Endothelial cell (in vitro differentiated cells): ENCODE measurements around the gene PVRIG. TPM values are rescaled to one million over a fixed set of nuclear protein-coding genes. Genes with fewer than 3 reads are reported as not detected.
"Not testable (repeated sequence)": the region's sequence is repeated elsewhere in the genome, so short reads cannot be mapped to it uniquely, and the experiment has no call there.

Experiments used
- DNase-seq: peaks from one replicate; pipeline ENCODE4 v3.0.0; 2021; ENCODE audit warnings: low spot score
- H3K27ac Mint-ChIP-seq: one replicate; pipeline ENCODE4 v1.8.0; 2021; ENCODE audit warnings: mixed read lengths, inconsistent platforms; ENCODE audit not compliant: unreplicated experiment
- H3K27me3 Mint-ChIP-seq: one replicate; pipeline ENCODE4 v1.8.0; 2021; ENCODE audit warnings: mild to moderate bottlenecking, moderate library complexity, mixed read lengths, inconsistent platforms; ENCODE audit not compliant: unreplicated experiment
- H3K36me3 Mint-ChIP-seq: one replicate; pipeline ENCODE4 v1.8.0; 2021; ENCODE audit warnings: mild to moderate bottlenecking, low read depth, mixed read lengths, inconsistent platforms; ENCODE audit not compliant: unreplicated experiment
- H3K4me1 Mint-ChIP-seq: one replicate; pipeline ENCODE4 v1.8.0; 2021; ENCODE audit warnings: mild to moderate bottlenecking, mixed read lengths, inconsistent platforms; ENCODE audit not compliant: unreplicated experiment
- H3K4me3 Mint-ChIP-seq: one replicate; pipeline ENCODE4 v1.8.0; 2021; ENCODE audit warnings: mild to moderate bottlenecking, mixed read lengths, inconsistent platforms; ENCODE audit not compliant: unreplicated experiment
- H3K9me3 Mint-ChIP-seq: one replicate; pipeline ENCODE4 v1.8.0; 2021; ENCODE audit warnings: mixed read lengths, inconsistent platforms; ENCODE audit not compliant: unreplicated experiment
- CTCF ChIP-seq: fragments of 200-600 bp; sonication (generic); IDR thresholded peaks from one replicate; pipeline ENCODE4 v1.5.0; 2021; ENCODE audit warnings: antibody characterized with exemption; ENCODE audit not compliant: unreplicated experiment
- total RNA-seq: library from RNA; stranded (reverse); fragmentation: NEBNext Ultra II Directional; extraction: Animal tissue kit (Norgen Biotek cat#: 25700); gene quantifications from one replicate; pipeline ENCODE4 v1.2.1, GENCODE V29; 2021; ENCODE audit not compliant: unreplicated experiment

The PVRIG gene
- total RNA-seq, 1 donor from 2014 or later, result not detected

- Mint-ChIP-seq H3K4me3 (no peak overlapping the region), H3K27ac (no peak overlapping the region), H3K9me3 (no peaks in the 10 kb centered on the region), H3K4me1 (peaks cover 7% of the 10 kb centered on the region), H3K27me3 (peaks cover 9% of the 10 kb centered on the region), H3K36me3 (peaks cover 11% of the 10 kb centered on the region)
- DNase-seq, result no peak
- TF ChIP-seq CTCF, result no peak
Observed at GRCh38 chr7:100212631-100213286, 7.0 kb upstream of the PVRIG start.

GRCh38 chr7:100213672-100214071, 6.1 kb upstream of the PVRIG start:
- peaks cover 14% of the 10 kb centered on the region for H3K36me3 Mint-ChIP-seq
- no peaks in the 10 kb centered on the region for H3K9me3 Mint-ChIP-seq
- H3K27me3 Mint-ChIP-seq, result peaks cover 10% of the 10 kb centered on the region
- no peak overlapping the region for H3K4me3 Mint-ChIP-seq
- peaks cover 7% of the 10 kb centered on the region for H3K4me1 Mint-ChIP-seq
- no peak overlapping the region for H3K27ac Mint-ChIP-seq
- no peak for DNase-seq
- TF ChIP-seq CTCF, result no peak

GRCh38 chr7:100214356-100214755, 5.4 kb upstream of the PVRIG start:
- H3K27ac Mint-ChIP-seq, H3K4me3 Mint-ChIP-seq: not testable (repeated sequence)

GRCh38 chr7:100215895-100216294, 3.9 kb upstream of the PVRIG start:
- H3K36me3 Mint-ChIP-seq, result peaks cover 14% of the 10 kb centered on the region
- peak overlapping the region; percentile 48 for H3K27ac Mint-ChIP-seq
- no peak for DNase-seq
- peaks cover 7% of the 10 kb centered on the region for H3K4me1 Mint-ChIP-seq
- H3K4me3 Mint-ChIP-seq, result no peak overlapping the region
- no peak for TF ChIP-seq CTCF
- peaks cover 8% of the 10 kb centered on the region for H3K27me3 Mint-ChIP-seq
- H3K9me3 Mint-ChIP-seq, result no peaks in the 10 kb centered on the region

More at GRCh38 chr7:100214356-100214755, 5.4 kb upstream of the PVRIG start:
- Mint-ChIP-seq H3K36me3 (peaks cover 20% of the 10 kb centered on the region), H3K27me3 (peaks cover 14% of the 10 kb centered on the region)
- not testable (repeated sequence) for DNase-seq, H3K4me1 Mint-ChIP-seq, H3K9me3 Mint-ChIP-seq

- peak; percentile 93 for DNase-seq
- Mint-ChIP-seq H3K36me3 (peaks cover 21% of the 10 kb centered on the region), H3K27me3 (peaks cover 11% of the 10 kb centered on the region)
- not testable (repeated sequence) for H3K9me3 Mint-ChIP-seq, H3K4me3 Mint-ChIP-seq, H3K27ac Mint-ChIP-seq, H3K4me1 Mint-ChIP-seq
- TF ChIP-seq CTCF, result peak; percentile 54
Observed at GRCh38 chr7:100217934-100218333, 1.8 kb upstream of the PVRIG start.
